NT2/D1 (cell line): ENCODE measurements around the gene QDPR.

Experiments
- SUZ12 ChIP-seq: IDR thresholded peaks from 2 replicates; pipeline ENCODE4 v1.6.1; 2011; ENCODE audit not compliant: insufficient read length, insufficient read depth; ENCODE audit errors: extremely low read depth
- YY1 ChIP-seq: IDR thresholded peaks from 2 replicates; pipeline ENCODE4 v1.6.1; 2011; ENCODE audit not compliant: insufficient read length, insufficient read depth
- ZNF274 ChIP-seq: IDR thresholded peaks from 2 replicates; pipeline ENCODE4 v1.6.1; 2011; ENCODE audit warnings: mild to moderate bottlenecking, low read depth, low read length

GRCh38 chr4:17480210-17480927, 31.5 kb downstream of the QDPR start:
- no peak for TF ChIP-seq ZNF274
- TF ChIP-seq YY1: no peak
- no peak for TF ChIP-seq SUZ12
